A673 (cell line): ENCODE measurements around the gene CARTPT. TPM values are rescaled to one million over a fixed set of nuclear protein-coding genes. Genes with fewer than 3 reads are reported as not detected.

Experiments
- BruUV-seq: library from RNA; stranded (reverse); fragments of 400-500 nt; replicated peaks from 2 replicates; lab custom pipeline; 2021; lab: Mats Ljungman, UMichigan
- CTCF ChIA-PET: fragments of 300-600 bp; sonication (Branson Sonifier 250); formaldehyde crosslinking; loops from one replicate; lab custom pipeline; 2022; ENCODE audit warnings: antibody characterized with exemption; lab: Charles Lee
- POLR2A ChIA-PET: fragments of 300-600 bp; sonication (Branson Sonifier 250); formaldehyde crosslinking; loops from one replicate; lab custom pipeline; 2022; ENCODE audit warnings: antibody characterized with exemption; ENCODE audit not compliant: low non-redundant PET; lab: Charles Lee
- DNase-seq: peaks from one replicate; pipeline ENCODE4 v3.0.0-alpha.2; 2015; ENCODE audit warnings: low spot score
- H3K27ac ChIP-seq: fragments of 200-600 bp; sonication (generic); 2 replicates; pipeline ENCODE4 v1.5.1; 2016; ENCODE audit warnings: mixed run types, low read depth, mild to moderate bottlenecking, mixed read lengths, antibody characterized with exemption, low read length; ENCODE audit not compliant: poor library complexity, severe bottlenecking
- H3K27me3 ChIP-seq: fragments of 200-600 bp; sonication (generic); replicated peaks from 2 replicates; pipeline ENCODE4 v1.6.1; 2017; ENCODE audit warnings: mixed run types, low read depth, mild to moderate bottlenecking, mixed read lengths, antibody characterized with exemption, low read length; ENCODE audit not compliant: insufficient read depth, poor library complexity
- H3K36me3 ChIP-seq: fragments of 200-600 bp; sonication (generic); 2 replicates; pipeline ENCODE4 v1.6.1; 2016; ENCODE audit warnings: mixed run types, mild to moderate bottlenecking, mixed read lengths, antibody characterized with exemption, low read length; ENCODE audit not compliant: insufficient read depth, poor library complexity, severe bottlenecking
- H3K4me1 ChIP-seq: fragments of 200-600 bp; sonication (generic); 2 replicates; pipeline ENCODE4 v1.6.1; 2017; ENCODE audit warnings: mixed run types, mild to moderate bottlenecking, mixed read lengths, antibody characterized with exemption, low read length; ENCODE audit not compliant: insufficient read depth, poor library complexity, severe bottlenecking
- H3K4me3 ChIP-seq: fragments of 200-600 bp; sonication (generic); 2 replicates; pipeline ENCODE4 v1.5.1; 2016; ENCODE audit warnings: low read depth, mixed run types, mild to moderate bottlenecking, mixed read lengths, low read length; ENCODE audit not compliant: poor library complexity, severe bottlenecking
- H3K9me3 ChIP-seq: fragments of 200-600 bp; sonication (generic); 2 replicates; pipeline ENCODE4 v1.6.1; 2016; ENCODE audit warnings: mixed run types, low read depth, mild to moderate bottlenecking, mixed read lengths, antibody characterized with exemption, low read length; ENCODE audit not compliant: poor library complexity, severe bottlenecking
- EZH2 ChIP-seq: fragments of 200-600 bp; sonication (generic); IDR thresholded peaks from 2 replicates; pipeline ENCODE4 v1.6.1; 2017; ENCODE audit warnings: borderline replicate concordance, low read depth, mild to moderate bottlenecking, mixed read lengths, antibody characterized with exemption, low read length; ENCODE audit not compliant: poor library complexity, severe bottlenecking
- intact Hi-C: fragments of 100-400 bp; cut with micrococcal nuclease; formaldehyde crosslinking; loops from one replicate; pipeline ENCODE4 v1.10.0; 2022; ENCODE audit not compliant: unreplicated experiment
- total RNA-seq: library from RNA; stranded (reverse); gene quantifications from 2 replicates; pipeline ENCODE4 v1.2.3, GENCODE V29; 2021
- TF ChIP-seq, protein P1 (sequence below): fragments of 300-800, 200-600 bp; sonication (generic); conservative IDR thresholded peaks from 2 replicates; pipeline ENCODE4 v1.5.1; 2017; ENCODE audit warnings: low read depth, mild to moderate bottlenecking, antibody characterized with exemption, low read length, moderate library complexity, mixed read lengths

CARTPT gene
- total RNA-seq, 1 experiment from 2014 or later = not detected

DNA sequence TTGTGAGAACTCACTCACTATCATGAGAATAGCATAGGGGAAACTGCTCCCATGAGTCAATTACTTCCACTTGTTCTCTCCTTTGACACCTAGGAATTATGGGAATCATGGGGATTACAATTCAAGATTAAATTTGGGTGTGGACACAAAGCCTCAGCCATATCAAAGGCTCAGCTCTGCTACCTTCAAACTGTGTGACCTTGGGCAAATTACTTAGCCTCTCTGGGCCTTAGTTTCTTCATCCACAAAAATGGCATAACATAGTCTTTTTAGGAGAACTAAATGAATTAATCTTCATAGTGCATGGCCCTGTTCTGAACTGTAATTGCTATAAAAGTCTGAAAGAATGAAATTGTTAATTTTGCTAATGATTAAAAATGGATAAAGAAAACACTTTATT lies 18.3 kb upstream of the CARTPT start:
- intact Hi-C loops = no loop called here

DNA sequence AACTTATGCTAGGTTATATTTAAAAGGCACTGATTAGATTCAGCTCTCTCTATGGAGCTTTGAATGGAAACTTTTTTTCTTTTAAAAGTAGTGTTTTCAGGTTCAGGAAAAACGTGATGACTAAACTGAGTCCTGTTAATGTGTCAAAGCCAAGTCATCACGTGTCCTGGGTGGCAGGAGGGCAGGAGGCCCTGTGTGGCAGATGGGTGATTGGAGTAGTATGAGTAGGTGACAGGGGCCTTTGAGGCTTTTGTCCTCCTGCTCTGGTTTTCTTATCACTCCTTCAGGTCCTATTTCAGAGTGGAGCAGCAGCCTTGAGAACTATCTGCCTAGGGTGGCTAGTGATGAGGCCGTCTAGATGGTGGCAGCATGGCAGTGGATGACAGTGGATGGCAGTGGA lies 17.7 kb upstream of the CARTPT start:
- POLR2A ChIA-PET = no interaction called here
- BruUV-seq = no TSS peak
- CTCF ChIA-PET = no interaction called here
- Histone ChIP-seq H3K4me3 (no peak overlapping the region), H3K9me3 (no peaks in the 10 kb centered on the region), H3K36me3 (no peaks in the 10 kb centered on the region), H3K27me3 (peaks cover 4% of the 10 kb centered on the region), H3K4me1 (peaks cover 3% of the 10 kb centered on the region), H3K27ac (no peak overlapping the region)
- no peak for DNase-seq
- intact Hi-C loops = no loop called here
- TF ChIP-seq, protein P1, sequence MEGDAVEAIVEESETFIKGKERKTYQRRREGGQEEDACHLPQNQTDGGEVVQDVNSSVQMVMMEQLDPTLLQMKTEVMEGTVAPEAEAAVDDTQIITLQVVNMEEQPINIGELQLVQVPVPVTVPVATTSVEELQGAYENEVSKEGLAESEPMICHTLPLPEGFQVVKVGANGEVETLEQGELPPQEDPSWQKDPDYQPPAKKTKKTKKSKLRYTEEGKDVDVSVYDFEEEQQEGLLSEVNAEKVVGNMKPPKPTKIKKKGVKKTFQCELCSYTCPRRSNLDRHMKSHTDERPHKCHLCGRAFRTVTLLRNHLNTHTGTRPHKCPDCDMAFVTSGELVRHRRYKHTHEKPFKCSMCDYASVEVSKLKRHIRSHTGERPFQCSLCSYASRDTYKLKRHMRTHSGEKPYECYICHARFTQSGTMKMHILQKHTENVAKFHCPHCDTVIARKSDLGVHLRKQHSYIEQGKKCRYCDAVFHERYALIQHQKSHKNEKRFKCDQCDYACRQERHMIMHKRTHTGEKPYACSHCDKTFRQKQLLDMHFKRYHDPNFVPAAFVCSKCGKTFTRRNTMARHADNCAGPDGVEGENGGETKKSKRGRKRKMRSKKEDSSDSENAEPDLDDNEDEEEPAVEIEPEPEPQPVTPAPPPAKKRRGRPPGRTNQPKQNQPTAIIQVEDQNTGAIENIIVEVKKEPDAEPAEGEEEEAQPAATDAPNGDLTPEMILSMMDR = no peak
- no peak for TF ChIP-seq EZH2

More for the DNA sequence above, 18.3 kb upstream of the CARTPT start:
- H3K27ac ChIP-seq = no peak overlapping the region
- ChIA-PET CTCF (no interaction called here), POLR2A (no interaction called here)
- no peaks in the 10 kb centered on the region for H3K36me3 ChIP-seq
- H3K27me3 ChIP-seq = peaks cover under 1% of the 10 kb centered on the region
- no peak for DNase-seq
- no peaks in the 10 kb centered on the region for H3K9me3 ChIP-seq
- H3K4me1 ChIP-seq = peaks cover 9% of the 10 kb centered on the region
- TF ChIP-seq, protein P1 = no peak
- TF ChIP-seq EZH2 = no peak
- no TSS peak for BruUV-seq
- H3K4me3 ChIP-seq = no peak overlapping the region

DNA sequence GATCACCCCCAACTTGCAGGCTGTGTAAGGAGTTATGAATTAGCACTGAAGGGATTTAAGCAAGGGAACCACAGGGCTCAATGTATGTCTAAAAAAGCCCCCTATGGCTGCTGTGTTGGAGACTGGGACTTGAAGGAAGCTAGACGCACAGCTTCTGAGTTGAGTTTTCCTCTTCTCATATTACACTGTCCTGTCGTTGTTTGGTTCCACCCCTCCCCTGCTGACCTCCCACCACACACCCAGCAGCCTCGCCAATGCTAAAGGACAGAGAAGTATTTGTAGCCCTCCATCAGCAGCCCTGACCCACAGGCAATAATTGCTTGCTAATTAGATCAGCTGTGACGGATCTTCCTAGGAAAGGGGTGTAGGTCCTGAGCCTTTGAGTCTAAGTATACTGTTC lies 15.1 kb upstream of the CARTPT start:
- ChIA-PET CTCF (no interaction called here), POLR2A (no interaction called here)
- no peak for DNase-seq
- H3K27me3 ChIP-seq = peaks cover 16% of the 10 kb centered on the region
- no peak overlapping the region for H3K4me3 ChIP-seq
- H3K9me3 ChIP-seq = no peaks in the 10 kb centered on the region
- no peaks in the 10 kb centered on the region for H3K4me1 ChIP-seq
- no TSS peak for BruUV-seq
- no peak overlapping the region for H3K27ac ChIP-seq
- TF ChIP-seq EZH2 = no peak
- TF ChIP-seq, protein P1 = no peak
- no peaks in the 10 kb centered on the region for H3K36me3 ChIP-seq
- intact Hi-C loops = no loop called here
